ENCODE results near the gene DIAPH2. TPM values are rescaled to one million over a fixed set of nuclear protein-coding genes. Genes with fewer than 3 reads are reported as not detected.

The DIAPH2 gene
- total and polyA plus RNA-seq, 9 of the 15 experiments (the other 6 are each of a cell fraction or from before 2014, with no cell fraction given) = 0.01 to 0.18 (median 0.07) TPM; not detected in 1

DNA sequence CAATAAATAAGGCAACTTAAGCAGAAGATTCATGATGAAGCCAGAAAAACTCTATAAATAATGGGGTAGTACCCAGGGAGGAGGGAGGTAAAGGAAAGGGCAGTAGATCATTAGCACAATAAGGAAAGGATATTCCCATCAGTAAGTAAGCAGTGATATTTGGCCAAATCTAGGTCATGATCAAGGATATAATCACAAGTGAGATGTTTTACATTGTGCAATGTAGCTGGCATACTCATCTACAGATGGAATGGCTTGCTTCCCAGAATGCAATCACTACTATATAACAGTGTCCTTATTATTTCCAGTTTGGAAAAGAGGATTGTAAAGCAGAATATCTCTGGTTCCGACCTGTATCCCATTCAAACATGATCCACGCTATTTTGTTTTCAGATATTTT lies 682.5 kb downstream of the DIAPH2 start:
- no peaks in the 10 kb centered on the region for H3K4me1 ChIP-seq (replicated peaks in 1 of 2; ENCODE audit: control insufficient read depth in 2 of 2, insufficient read depth in 2 of 2, low read length in 2 of 2)
- intact Hi-C loops (cut with micrococcal nuclease) (no loop called here), in situ Hi-C loops (cut with MboI) (no loop called here)
- CTCF ChIA-PET (ENCODE audit: low intra/inter-chr PET ratio) = no interaction called here
- ATAC-seq = no peak
- 7% methylated on average over 2 of the region's 2 CpGs for WGBS (ENCODE audit: insufficient coverage, low coverage, missing lambda C conversion rate)
- no peak for TF ChIP-seq CCNT2 (IDR thresholded peaks at IDR 0.05; ENCODE audit: borderline replicate concordance, extremely low read depth, insufficient read length, low read depth, low read length)
- no peak for TF ChIP-seq ZNF76 (CRISPR knock-in tag; IDR thresholded peaks at IDR 0.05; ENCODE audit: borderline replicate concordance)
- TF ChIP-seq HNRNPK (IDR thresholded peaks at IDR 0.05; ENCODE audit: low read depth, low read length, poor library complexity, severe bottlenecking) = no peak
- no peak for TF ChIP-seq MTA3 (IDR thresholded peaks at IDR 0.05; ENCODE audit: borderline replicate concordance)
- TF ChIP-seq, protein P1, sequence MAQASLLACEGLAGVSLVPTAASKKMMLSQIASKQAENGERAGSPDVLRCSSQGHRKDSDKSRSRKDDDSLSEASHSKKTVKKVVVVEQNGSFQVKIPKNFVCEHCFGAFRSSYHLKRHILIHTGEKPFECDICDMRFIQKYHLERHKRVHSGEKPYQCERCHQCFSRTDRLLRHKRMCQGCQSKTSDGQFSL (CRISPR knock-in tag; IDR thresholded peaks at IDR 0.05) = no peak
- TF ChIP-seq, protein P1 (tag; IDR thresholded peaks at IDR 0.05) = no peak
- TF ChIP-seq ZNF764 (CRISPR knock-in tag; IDR thresholded peaks at IDR 0.05; ENCODE audit: low read depth) = no peak
- no peak for TF ChIP-seq TAF9B (IDR thresholded peaks at IDR 0.05; ENCODE audit: partially characterized antibody)
- TF ChIP-seq HDAC8 (tag; IDR thresholded peaks at IDR 0.05) = no peak
- no peak for TF ChIP-seq PRMT5 (CRISPR knock-in tag; IDR thresholded peaks at IDR 0.05)
- TF ChIP-seq ZNF316 (IDR thresholded peaks at IDR 0.05) = no peak
- TF ChIP-seq ZNF24 (IDR thresholded peaks at IDR 0.05) = no peak
- TF ChIP-seq MYBL2 (IDR thresholded peaks at IDR 0.05; ENCODE audit: low read depth) = no peak
- no peak for TF ChIP-seq MYBL2 (CRISPR knock-in tag; IDR thresholded peaks at IDR 0.05; ENCODE audit: borderline replicate concordance)
- no peak for TF ChIP-seq ERF (CRISPR knock-in tag; IDR thresholded peaks at IDR 0.05)
- TF ChIP-seq ZNF140 (CRISPR knock-in tag; IDR thresholded peaks at IDR 0.05) = no peak
- TF ChIP-seq ZC3H11A (IDR thresholded peaks at IDR 0.05; ENCODE audit: low read depth, low read length) = no peak
- no peak for TF ChIP-seq EGR1 (conservative IDR thresholded peaks at IDR 0.05)
- no peak for TF ChIP-seq GATAD2A (IDR thresholded peaks at IDR 0.05)
- TF ChIP-seq, protein P2, sequence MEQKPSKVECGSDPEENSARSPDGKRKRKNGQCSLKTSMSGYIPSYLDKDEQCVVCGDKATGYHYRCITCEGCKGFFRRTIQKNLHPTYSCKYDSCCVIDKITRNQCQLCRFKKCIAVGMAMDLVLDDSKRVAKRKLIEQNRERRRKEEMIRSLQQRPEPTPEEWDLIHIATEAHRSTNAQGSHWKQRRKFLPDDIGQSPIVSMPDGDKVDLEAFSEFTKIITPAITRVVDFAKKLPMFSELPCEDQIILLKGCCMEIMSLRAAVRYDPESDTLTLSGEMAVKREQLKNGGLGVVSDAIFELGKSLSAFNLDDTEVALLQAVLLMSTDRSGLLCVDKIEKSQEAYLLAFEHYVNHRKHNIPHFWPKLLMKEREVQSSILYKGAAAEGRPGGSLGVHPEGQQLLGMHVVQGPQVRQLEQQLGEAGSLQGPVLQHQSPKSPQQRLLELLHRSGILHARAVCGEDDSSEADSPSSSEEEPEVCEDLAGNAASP (IDR thresholded peaks at IDR 0.05) = no peak
- TF ChIP-seq JUN (IDR thresholded peaks at IDR 0.05; ENCODE audit: borderline replicate concordance, low read depth, low read length) = no peak
- no peak for TF ChIP-seq JUN (CRISPR knock-in tag; IDR thresholded peaks at IDR 0.05; ENCODE audit: borderline replicate concordance)
- TF ChIP-seq ZNF124 (CRISPR knock-in tag; IDR thresholded peaks at IDR 0.05) = no peak
- H3K4me2 ChIP-seq (ENCODE audit: insufficient read depth, low read length) = no peak overlapping the region
- H3K27me3 ChIP-seq (ENCODE audit: control insufficient read depth in 2 of 2, insufficient read depth in 2 of 2, low read length in 2 of 2) = no peaks in the 10 kb centered on the region
- no peak overlapping the region for H3K27ac ChIP-seq (ENCODE audit: extremely low read depth, low read depth, low read length)
- no peaks in the 10 kb centered on the region for H3K9me3 ChIP-seq (replicated peaks; ENCODE audit: control insufficient read depth, insufficient read depth, low read depth, low read length)
- no peak overlapping the region for H3K4me3 ChIP-seq
- H3K36me3 ChIP-seq (ENCODE audit: control insufficient read depth, insufficient read depth, low read length) = no peaks in the 10 kb centered on the region
- H2AFZ ChIP-seq (ENCODE audit: low read depth, low read length) = no peak overlapping the region
- DNase-seq (ENCODE audit: extremely low read depth in 1 of 4, low spot score in 3 of 4) = no peak
- no peaks in the 10 kb centered on the region for H3K79me2 ChIP-seq (ENCODE audit: control insufficient read depth, insufficient read depth, low read length)
- POLR2A ChIA-PET = no interaction called here
- no peak for FAIRE-seq
- no peaks in the 10 kb centered on the region for H3K9me1 ChIP-seq (ENCODE audit: control insufficient read depth, insufficient read depth, low read length)
- BruUV-seq (replicated peaks) = no TSS peak
- H3K9ac ChIP-seq (ENCODE audit: insufficient read depth in 1 of 2, low read depth in 2 of 2, low read length in 2 of 2) = no peak overlapping the region
- no peaks in the 10 kb centered on the region for H4K20me1 ChIP-seq (replicated peaks; ENCODE audit: control insufficient read depth, insufficient read depth, low read length)
